MM.1S (cell line): Measurements from ENCODE around the gene EYA2.

Experiments
- DNase-seq: peaks from one replicate; pipeline ENCODE4 v3.0.0-alpha.2; 2015
- H2AFZ ChIP-seq: fragments of 300-600 bp; sonication (generic); 2 replicates; pipeline ENCODE4 v1.6.0; 2016; ENCODE audit warnings: antibody characterized with exemption, low read length
- H3F3A ChIP-seq: fragments of 300-600 bp; sonication (generic); 2 replicates; pipeline ENCODE4 v1.6.1; 2016; ENCODE audit warnings: mild to moderate bottlenecking, antibody characterized with exemption, low read length, moderate library complexity, mixed read lengths; ENCODE audit not compliant: insufficient read depth
- H3K27ac ChIP-seq: fragments of 300-600 bp; sonication (generic); 2 replicates; pipeline ENCODE4 v1.5.1; 2016; ENCODE audit warnings: mild to moderate bottlenecking, low read length
- H3K27me3 ChIP-seq: fragments of 300-600 bp; sonication (generic); replicated peaks from 2 replicates; pipeline ENCODE4 v1.6.0; 2016; ENCODE audit warnings: low read length; ENCODE audit not compliant: insufficient read depth
- H3K36me3 ChIP-seq: fragments of 300-600 bp; sonication (generic); replicated peaks from 2 replicates; pipeline ENCODE4 v1.6.1; 2016; ENCODE audit warnings: mild to moderate bottlenecking, low read length, mixed read lengths; ENCODE audit not compliant: insufficient read depth
- H3K4me1 ChIP-seq: fragments of 300-600 bp; sonication (generic); 2 replicates; pipeline ENCODE4 v1.6.1; 2016; ENCODE audit warnings: low read length, mixed read lengths
- H3K4me2 ChIP-seq: fragments of 300-600 bp; sonication (generic); 2 replicates; pipeline ENCODE4 v1.6.0; 2016; ENCODE audit warnings: low read depth, low read length
- H3K4me3 ChIP-seq: fragments of 300-600 bp; sonication (generic); 2 replicates; pipeline ENCODE4 v1.5.1; 2016; ENCODE audit warnings: low read length, mixed read lengths
- H3K79me2 ChIP-seq: fragments of 300-600 bp; sonication (generic); 2 replicates; pipeline ENCODE4 v1.6.1; 2016; ENCODE audit warnings: mixed run types, low read length, mixed read lengths
- H3K9ac ChIP-seq: fragments of 300-600 bp; sonication (generic); 2 replicates; pipeline ENCODE4 v1.6.1; 2016; ENCODE audit warnings: low read length, mixed read lengths
- H3K9me2 ChIP-seq: fragments of 300-600 bp; sonication (generic); replicated peaks from 2 replicates; pipeline ENCODE4 v1.6.1; 2016; ENCODE audit warnings: mild to moderate bottlenecking, low read length, mixed read lengths; ENCODE audit not compliant: insufficient read depth
- H3K9me3 ChIP-seq: fragments of 300-600 bp; sonication (generic); replicated peaks from 2 replicates; pipeline ENCODE4 v1.6.1; 2016; ENCODE audit warnings: mild to moderate bottlenecking, low read length, mixed read lengths; ENCODE audit not compliant: insufficient read depth
- H4K20me1 ChIP-seq: fragments of 300-600 bp; sonication (generic); 2 replicates; pipeline ENCODE4 v1.6.1; 2016; ENCODE audit warnings: mild to moderate bottlenecking, low read length, moderate library complexity, mixed read lengths; ENCODE audit not compliant: insufficient read depth
- CTCF ChIP-seq: fragments of 300-600 bp; sonication (generic); IDR thresholded peaks from 2 replicates; pipeline ENCODE4 v1.5.1; 2016; ENCODE audit warnings: antibody characterized with exemption, low read length, mixed read lengths
- EZH2 ChIP-seq: fragments of 300-600 bp; sonication (generic); optimal IDR thresholded peaks from 2 replicates; pipeline ENCODE3; 2017; ENCODE audit warnings: low read depth, mild to moderate bottlenecking, antibody characterized with exemption, low read length, mixed read lengths
- EZH2phosphoT487 ChIP-seq: fragments of 300-600 bp; sonication (generic); IDR thresholded peaks from 2 replicates; pipeline ENCODE4 v1.6.1; 2018; ENCODE audit warnings: antibody characterized with exemption, low read length

Gene EYA2

DNA sequence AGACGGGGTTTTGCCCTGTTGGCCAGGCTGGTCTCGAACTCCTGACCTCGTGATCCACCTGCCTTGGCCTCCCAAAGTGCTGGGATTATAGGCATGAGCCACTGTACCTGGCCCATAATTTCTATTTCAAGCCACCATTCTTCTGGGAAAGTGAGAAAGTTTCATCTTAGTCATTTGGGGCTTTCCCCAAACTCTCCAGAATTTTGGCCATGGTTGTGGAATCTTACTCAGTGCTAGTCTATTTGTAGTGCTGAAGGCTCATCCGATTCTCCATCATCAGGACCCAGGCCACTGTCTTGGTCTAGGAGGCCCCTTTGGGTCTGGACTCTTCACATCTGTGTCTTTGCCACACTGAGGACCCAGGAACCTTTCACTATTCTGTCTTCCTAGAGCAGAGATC, 164.9 kb downstream of the EYA2 start:
- TF ChIP-seq EZH2phosphoT487 (no peak), EZH2 (no peak), CTCF (no peak)
- no peaks in the 10 kb centered on the region for H4K20me1 ChIP-seq
- no peaks in the 10 kb centered on the region for H3K4me1 ChIP-seq
- H3K9me2 ChIP-seq = no peaks in the 10 kb centered on the region
- H3K9me3 ChIP-seq = no peaks in the 10 kb centered on the region
- H3K27me3 ChIP-seq = no peaks in the 10 kb centered on the region
- no peak overlapping the region for H3K4me3 ChIP-seq
- no peak overlapping the region for H2AFZ ChIP-seq
- H3K27ac ChIP-seq = no peak overlapping the region
- H3K4me2 ChIP-seq = no peak overlapping the region
- H3K9ac ChIP-seq = no peak overlapping the region
- H3K36me3 ChIP-seq = no peaks in the 10 kb centered on the region
- H3K79me2 ChIP-seq = no peaks in the 10 kb centered on the region
- H3F3A ChIP-seq = no peaks in the 10 kb centered on the region
- DNase-seq = no peak

- Histone ChIP-seq H3K27me3 (no peaks in the 10 kb centered on the region), H4K20me1 (no peaks in the 10 kb centered on the region), H3K4me3 (no peak overlapping the region), H3K79me2 (no peaks in the 10 kb centered on the region), H3K4me1 (no peaks in the 10 kb centered on the region), H3F3A (no peaks in the 10 kb centered on the region), H2AFZ (no peak overlapping the region), H3K36me3 (no peaks in the 10 kb centered on the region), H3K9me2 (no peaks in the 10 kb centered on the region), H3K27ac (no peak overlapping the region), H3K4me2 (no peak overlapping the region), H3K9ac (no peak overlapping the region), H3K9me3 (no peaks in the 10 kb centered on the region)
- DNase-seq = no peak
- no peak for TF ChIP-seq EZH2phosphoT487
- no peak for TF ChIP-seq CTCF
- TF ChIP-seq EZH2 = no peak
These were observed 166.9 kb downstream of the EYA2 start for GRCh38 chr20:47061549-47061948.

DNA sequence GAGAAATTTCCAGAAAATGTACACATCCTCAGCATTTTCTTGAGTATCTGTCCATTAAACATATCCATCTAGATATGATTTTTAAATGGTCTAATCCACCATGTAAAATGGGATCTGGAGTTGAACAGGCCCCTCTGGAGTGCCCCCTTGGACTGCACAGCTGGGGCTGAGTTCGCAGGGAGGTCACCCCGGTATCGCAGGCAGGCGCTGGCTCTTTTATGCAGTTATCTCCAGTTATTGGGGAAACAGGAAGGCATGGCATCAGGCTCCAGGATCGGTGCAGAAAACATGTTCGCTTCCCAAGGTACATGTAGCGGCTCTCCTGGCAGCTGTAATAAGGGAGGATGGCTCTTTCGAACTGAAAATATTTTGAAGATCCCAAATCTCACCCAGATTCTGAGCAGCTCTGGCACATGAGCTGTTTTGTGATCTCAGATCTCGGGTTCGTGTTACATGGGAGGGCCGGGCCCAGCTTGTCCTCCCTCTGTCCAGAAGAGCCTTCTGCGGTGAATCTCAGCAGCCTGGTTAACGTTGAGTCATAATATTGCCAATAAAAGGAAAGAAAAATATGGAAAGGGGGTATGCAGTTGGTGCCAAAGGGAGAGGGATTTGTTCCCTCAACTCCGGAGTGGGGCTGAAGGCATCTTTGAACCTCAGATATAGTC, 167.7 kb downstream of the EYA2 start:
- Histone ChIP-seq H3K9me2 (no peaks in the 10 kb centered on the region), H3F3A (no peaks in the 10 kb centered on the region), H3K27ac (no peak overlapping the region), H3K4me3 (no peak overlapping the region), H3K27me3 (no peaks in the 10 kb centered on the region), H3K36me3 (no peaks in the 10 kb centered on the region), H3K79me2 (no peaks in the 10 kb centered on the region), H3K9me3 (no peaks in the 10 kb centered on the region), H3K4me2 (no peak overlapping the region), H2AFZ (no peak overlapping the region), H3K4me1 (no peaks in the 10 kb centered on the region), H3K9ac (no peak overlapping the region), H4K20me1 (no peaks in the 10 kb centered on the region)
- no peak for DNase-seq
- TF ChIP-seq CTCF (no peak), EZH2phosphoT487 (no peak), EZH2 (no peak)
